Measurements from ENCODE around the gene EOLA1.
A peak's percentile ranks its signal among the peaks of the same experiment; 100 is the strongest.
"Not testable (repeated sequence)": the region's sequence is repeated elsewhere in the genome, so short reads cannot be mapped to it uniquely, and the experiment has no call there.

EOLA1 gene

GRCh38 chrX:149540621-149541520 is at the start of gene EOLA1:
Gene EOLA1, plus strand, starts transcription at chrX:149541012. Its CDS starts 4,619 bp downstream, at chrX:149545631.
- peak; percentile 70 to 75 for DNase-seq (ENCODE audit: low read depth in 2 of 2)

- no peak for DNase-seq (ENCODE audit: low read depth in 2 of 2)
These were observed 49.0 kb upstream of the EOLA1 start for GRCh38 chrX:149491812-149492211.

- no peak for DNase-seq (ENCODE audit: low read depth in 2 of 2)
These were observed 46.9 kb upstream of the EOLA1 start for GRCh38 chrX:149493567-149494562.

GRCh38 chrX:149494844-149495565 is 45.8 kb upstream of the EOLA1 start:
- no peak for DNase-seq (ENCODE audit: low read depth in 2 of 2)

- DNase-seq (ENCODE audit: low read depth in 2 of 2): no peak
These were observed 45.2 kb upstream of the EOLA1 start for GRCh38 chrX:149495573-149496071.

- no peak for DNase-seq (ENCODE audit: low read depth in 2 of 2)
These were observed 43.8 kb upstream of the EOLA1 start for GRCh38 chrX:149497054-149497453.

- DNase-seq (ENCODE audit: low read depth in 2 of 2): no peak
These were observed 43.2 kb upstream of the EOLA1 start for GRCh38 chrX:149497626-149498025.

GRCh38 chrX:149498767-149499166 is 42.0 kb upstream of the EOLA1 start:
- DNase-seq (ENCODE audit: low read depth in 2 of 2): no peak

GRCh38 chrX:149499766-149500165 is 41.0 kb upstream of the EOLA1 start:
- DNase-seq (ENCODE audit: low read depth in 2 of 2): no peak

- DNase-seq (ENCODE audit: low read depth in 2 of 2): not testable (repeated sequence)
These were observed 37.9 kb upstream of the EOLA1 start for GRCh38 chrX:149502923-149503322.

GRCh38 chrX:149503446-149503845 is 37.4 kb upstream of the EOLA1 start:
- DNase-seq (ENCODE audit: low read depth in 2 of 2): peak; percentile 18 to 34

- DNase-seq (ENCODE audit: low read depth in 2 of 2): peak in 1 of 2 donors; percentile 23
These were observed 36.4 kb upstream of the EOLA1 start for GRCh38 chrX:149504226-149504914.

GRCh38 chrX:149504915-149505651 is 35.7 kb upstream of the EOLA1 start, which contains the start of gene IDS:
Gene IDS, minus strand, starts transcription at chrX:149505306. Its CDS starts 169 bp downstream, at chrX:149505137.
- DNase-seq (ENCODE audit: low read depth in 2 of 2): peak; percentile 60 to 71

- no peak for DNase-seq (ENCODE audit: low read depth in 2 of 2)
These were observed 35.1 kb upstream of the EOLA1 start for GRCh38 chrX:149505671-149506070.

- no peak for DNase-seq (ENCODE audit: low read depth in 2 of 2)
These were observed 34.5 kb upstream of the EOLA1 start for GRCh38 chrX:149506349-149506748.

GRCh38 chrX:149508467-149508866 is 32.3 kb upstream of the EOLA1 start:
- no peak for DNase-seq (ENCODE audit: low read depth in 2 of 2)

- no peak for DNase-seq (ENCODE audit: low read depth in 2 of 2)
These were observed 30.4 kb upstream of the EOLA1 start for GRCh38 chrX:149510386-149510785.

- DNase-seq (ENCODE audit: low read depth in 2 of 2): no peak
These were observed 29.7 kb upstream of the EOLA1 start for GRCh38 chrX:149511081-149511480.

- DNase-seq (ENCODE audit: low read depth in 2 of 2): peak; percentile 21 to 38
These were observed 28.5 kb upstream of the EOLA1 start for GRCh38 chrX:149512225-149512885.

Data from stimulated activated CD4-positive, alpha-beta T cell treated with anti-CD3 and anti-CD28 coated beads, Interleukin-1b, Interleukin-23, amount 100 ng/mL, for 4 hours (primary cell).